HCT116 (cell line): ENCODE results near the gene DYNLT3.

Experiments used
- CEBPB ChIP-seq: IDR thresholded peaks from 2 replicates; pipeline ENCODE4 v1.6.1; 2012; ENCODE audit warnings: low read depth
- CTCF ChIP-seq, 3 experiments: fragments of 200-600 bp in 1 of 3; sonication (generic) in 1 of 3; IDR thresholded peaks in 2 of 3; conservative IDR thresholded peaks in 1 of 3; 2 replicates each; pipeline ENCODE4 v1.5.1; 2012 to 2017; ENCODE audit warnings: low read depth in 2 of 3, low read length in 2 of 3, antibody characterized with exemption in 1 of 3, borderline replicate concordance in 1 of 3, control low read depth in 1 of 3, mild to moderate bottlenecking in 1 of 3, mixed read lengths in 1 of 3, mixed run types in 1 of 3, moderate library complexity in 1 of 3; ENCODE audit not compliant: insufficient read depth in 1 of 3
- EZH2phosphoT487 ChIP-seq: fragments of 200-600 bp; IDR thresholded peaks from 2 replicates; pipeline ENCODE4 v1.6.1; 2018; ENCODE audit warnings: antibody characterized with exemption, borderline replicate concordance
- MAX ChIP-seq: IDR thresholded peaks from 2 replicates; pipeline ENCODE4 v1.6.1; 2012
- POLR2A ChIP-seq: IDR thresholded peaks from 2 replicates; pipeline ENCODE4 v1.7.0; 2011; ENCODE audit warnings: borderline replicate concordance; ENCODE audit not compliant: insufficient read depth, insufficient read length; ENCODE audit errors: extremely low read depth
- SP1 ChIP-seq: IDR thresholded peaks from 2 replicates; pipeline ENCODE4 v1.6.1; 2012; ENCODE audit warnings: low read depth
- SRF ChIP-seq: IDR thresholded peaks from 2 replicates; pipeline ENCODE4 v1.6.1; 2012; ENCODE audit warnings: low read depth
- YY1 ChIP-seq: IDR thresholded peaks from 2 replicates; pipeline ENCODE4 v1.6.1; 2011; ENCODE audit warnings: low read length, low read depth, moderate library complexity, mild to moderate bottlenecking; ENCODE audit not compliant: insufficient replicate concordance; ENCODE audit errors: extremely low read depth
- ZNF274 ChIP-seq: fragments of 200-500 bp; sonication (Bioruptor generic); IDR thresholded peaks from 2 replicates; pipeline ENCODE4 v1.6.1; 2014; ENCODE audit warnings: mild to moderate bottlenecking, low read depth, low read length, inconsistent platforms

GRCh38 chrX:37867536-37868153 is 20.3 kb upstream of the DYNLT3 start:
- TF ChIP-seq ZNF274 (no peak), MAX (no peak), CTCF (IDR thresholded peaks at IDR 0.05 in 2 of 3, conservative IDR thresholded peaks at IDR 0.05 in 1 of 3; ENCODE audit: borderline replicate concordance in 1 of 3, insufficient read depth in 1 of 3, low read depth in 2 of 3, low read length in 2 of 3) (no peak), SRF (no peak), POLR2A (no peak), EZH2phosphoT487 (no peak), YY1 (no peak), SP1 (no peak), CEBPB (no peak)
